Suprapubic skin (tissue), 4 donors: Measurements from ENCODE around the gene RTN4R. TPM values are rescaled to one million over a fixed set of nuclear protein-coding genes. Genes with fewer than 3 reads are reported as not detected.

Experiments
- DNase-seq, 2 donors: peaks; one replicate each; pipeline ENCODE4 v3.0.0-alpha.2; 2019; ENCODE audit warnings: low spot score in 2 of 2
- H3K27ac ChIP-seq: fragments of 200-600 bp; sonication (generic); one replicate; pipeline ENCODE4 v1.5.1; 2019
- H3K27me3 ChIP-seq: fragments of 200-600 bp; sonication (generic); one replicate; pipeline ENCODE4 v1.5.1; 2019
- H3K36me3 ChIP-seq: fragments of 200-600 bp; sonication (generic); one replicate; pipeline ENCODE4 v1.5.1; 2019
- H3K4me1 ChIP-seq: fragments of 200-600 bp; sonication (generic); one replicate; pipeline ENCODE4 v1.5.1; 2019
- H3K4me3 ChIP-seq: fragments of 200-600 bp; sonication (generic); one replicate; pipeline ENCODE4 v1.5.1; 2019; ENCODE audit warnings: mild to moderate bottlenecking
- H3K9me3 ChIP-seq: fragments of 200-600 bp; sonication (generic); one replicate; pipeline ENCODE4 v1.5.1; 2019
- EP300 ChIP-seq: sonication (generic); formaldehyde crosslinking; IDR thresholded peaks from one replicate; pipeline ENCODE4 v1.6.1; 2017; ENCODE audit warnings: antibody characterized with exemption
- POLR2A ChIP-seq, 2 donors: fragments of 450-650 bp; IDR thresholded peaks; one replicate each; pipeline ENCODE4 v1.6.1; 2017; ENCODE audit warnings: antibody characterized with exemption in 2 of 2, mild to moderate bottlenecking in 2 of 2, moderate library complexity in 2 of 2
- POLR2AphosphoS5 ChIP-seq, 3 donors: sonication (generic); formaldehyde crosslinking; IDR thresholded peaks; one replicate each; pipeline ENCODE4 v1.6.1; 2017; ENCODE audit warnings: antibody characterized with exemption in 3 of 3
- WGBS: methylation state at CpG from one replicate; pipeline ENCODE4 v1.1.5; 2018; 5-methylcytosine and 5-hydroxymethylcytosine counted together
- total RNA-seq, 4 donors: library from RNA; depleted of rRNA; stranded (reverse); fragments of >200 nt; gene quantifications; one replicate each; pipeline ENCODE4 v1.1.0, GENCODE V29; 2016
- TF ChIP-seq, protein P1 (sequence below), 2 donors: fragments of 200-600 bp in 1 of 2; fragments of 450-650 bp in 1 of 2; sonication (generic) in 1 of 2; IDR thresholded peaks; one replicate each; pipeline ENCODE4 v1.5.1; 2016 to 2019; ENCODE audit warnings: antibody characterized with exemption in 2 of 2, mild to moderate bottlenecking in 1 of 2, moderate library complexity in 1 of 2

Gene RTN4R
- total RNA-seq, 4 donors from 2014 or later: 5.0 to 12.2 (median 9.2) TPM

DNA sequence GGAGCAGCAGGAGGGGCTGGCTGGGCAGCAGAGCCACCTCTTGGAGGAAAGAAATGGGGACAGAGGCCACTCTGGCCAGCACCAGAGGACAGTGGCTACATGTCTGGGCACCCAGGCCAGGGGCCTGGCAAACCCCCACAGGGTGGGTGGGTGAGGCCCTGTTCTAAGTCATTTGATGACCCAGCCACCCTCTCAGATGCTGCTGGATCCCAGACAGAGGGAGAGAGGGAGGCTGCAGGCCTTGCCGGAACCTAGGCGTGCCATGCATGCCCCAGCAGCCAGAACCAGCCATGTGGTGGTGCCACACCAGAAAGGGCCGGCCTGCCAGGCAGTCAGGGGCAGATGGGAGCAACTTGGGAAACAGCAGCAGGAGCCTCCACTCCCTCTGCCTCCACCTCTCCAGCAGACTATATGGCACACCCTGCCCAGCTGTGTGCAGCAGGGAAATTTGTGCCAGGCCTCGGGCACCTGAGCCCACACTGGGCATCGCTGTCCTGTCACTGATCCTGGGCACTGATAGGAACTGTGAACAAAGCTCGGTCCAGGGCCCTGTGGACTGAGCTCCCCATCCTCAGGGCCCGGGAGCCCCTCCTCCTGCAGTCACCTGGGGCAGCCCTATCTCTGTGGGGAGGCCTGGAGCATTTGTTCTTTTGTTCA lies 45.2 kb downstream of the RTN4R start:
- DNase-seq: no peak
- Histone ChIP-seq H3K27ac (no peak overlapping the region), H3K4me1 (no peaks in the 10 kb centered on the region), H3K9me3 (no peaks in the 10 kb centered on the region), H3K27me3 (peaks cover 16% of the 10 kb centered on the region), H3K36me3 (no peaks in the 10 kb centered on the region), H3K4me3 (no peak overlapping the region)
- no peak for TF ChIP-seq POLR2AphosphoS5 (IDR thresholded peaks at IDR 0.05)
- TF ChIP-seq EP300: no peak
- TF ChIP-seq POLR2A (IDR thresholded peaks at IDR 0.05): no peak
- TF ChIP-seq, protein P1, sequence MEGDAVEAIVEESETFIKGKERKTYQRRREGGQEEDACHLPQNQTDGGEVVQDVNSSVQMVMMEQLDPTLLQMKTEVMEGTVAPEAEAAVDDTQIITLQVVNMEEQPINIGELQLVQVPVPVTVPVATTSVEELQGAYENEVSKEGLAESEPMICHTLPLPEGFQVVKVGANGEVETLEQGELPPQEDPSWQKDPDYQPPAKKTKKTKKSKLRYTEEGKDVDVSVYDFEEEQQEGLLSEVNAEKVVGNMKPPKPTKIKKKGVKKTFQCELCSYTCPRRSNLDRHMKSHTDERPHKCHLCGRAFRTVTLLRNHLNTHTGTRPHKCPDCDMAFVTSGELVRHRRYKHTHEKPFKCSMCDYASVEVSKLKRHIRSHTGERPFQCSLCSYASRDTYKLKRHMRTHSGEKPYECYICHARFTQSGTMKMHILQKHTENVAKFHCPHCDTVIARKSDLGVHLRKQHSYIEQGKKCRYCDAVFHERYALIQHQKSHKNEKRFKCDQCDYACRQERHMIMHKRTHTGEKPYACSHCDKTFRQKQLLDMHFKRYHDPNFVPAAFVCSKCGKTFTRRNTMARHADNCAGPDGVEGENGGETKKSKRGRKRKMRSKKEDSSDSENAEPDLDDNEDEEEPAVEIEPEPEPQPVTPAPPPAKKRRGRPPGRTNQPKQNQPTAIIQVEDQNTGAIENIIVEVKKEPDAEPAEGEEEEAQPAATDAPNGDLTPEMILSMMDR (IDR thresholded peaks at IDR 0.05): no peak
- no CpG with 5 or more reads among the region's 7 CpGs for WGBS

DNA sequence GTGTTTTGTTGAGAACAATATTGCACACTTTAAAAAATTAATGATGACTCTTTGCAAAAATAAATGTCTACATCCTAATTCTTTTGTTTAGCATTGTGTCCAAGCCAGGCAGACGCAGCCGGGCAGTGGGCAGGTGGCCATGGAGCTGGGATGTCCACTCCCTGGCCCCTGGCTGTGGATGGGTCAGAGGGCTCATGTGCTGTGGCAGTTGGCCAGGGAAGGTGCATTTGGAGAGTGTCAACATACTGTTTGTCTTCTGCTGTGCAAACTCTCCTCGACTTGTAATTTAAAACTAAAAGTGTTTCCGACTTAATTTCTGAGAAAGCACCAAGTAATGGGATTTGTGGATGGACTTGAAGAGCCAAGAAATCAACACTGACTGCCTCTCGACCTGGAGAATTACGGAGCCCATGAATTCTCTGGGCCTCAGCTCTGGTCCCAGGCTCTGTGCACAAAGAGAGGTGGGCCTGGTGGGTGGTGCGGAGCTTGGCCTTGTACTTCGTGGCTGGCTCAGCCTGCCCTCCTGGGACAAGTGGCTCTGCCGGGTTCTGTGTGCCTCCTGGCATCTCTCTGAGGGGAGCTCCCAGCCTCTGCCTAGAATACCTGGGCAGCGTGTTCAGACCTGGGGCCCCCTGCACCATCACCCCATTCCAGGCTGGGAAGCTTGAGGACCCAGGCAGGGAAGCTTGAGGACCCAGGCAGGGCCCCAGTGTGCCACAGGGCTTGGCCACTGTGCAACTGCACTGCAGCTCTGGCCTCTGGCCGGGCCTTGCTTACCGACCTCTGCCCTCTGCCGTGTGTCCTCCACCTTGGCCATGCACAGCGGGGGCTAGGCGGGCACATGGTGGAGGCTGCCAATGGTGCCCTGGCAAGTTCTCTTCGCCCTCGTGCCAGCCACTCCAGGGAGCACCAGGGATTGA lies 46.4 kb downstream of the RTN4R start:
- H3K9me3 ChIP-seq: no peaks in the 10 kb centered on the region
- no peak overlapping the region for H3K27ac ChIP-seq
- no peaks in the 10 kb centered on the region for H3K4me1 ChIP-seq
- no peak overlapping the region for H3K4me3 ChIP-seq
- no peak for DNase-seq
- peaks cover 24% of the 10 kb centered on the region for H3K27me3 ChIP-seq
- 56% methylated on average over 11 of the region's 17 CpGs for WGBS
- TF ChIP-seq, protein P1 (IDR thresholded peaks at IDR 0.05): no peak
- TF ChIP-seq POLR2A (IDR thresholded peaks at IDR 0.05) (no peak), EP300 (no peak), POLR2AphosphoS5 (IDR thresholded peaks at IDR 0.05) (no peak)
- H3K36me3 ChIP-seq: no peaks in the 10 kb centered on the region

DNA sequence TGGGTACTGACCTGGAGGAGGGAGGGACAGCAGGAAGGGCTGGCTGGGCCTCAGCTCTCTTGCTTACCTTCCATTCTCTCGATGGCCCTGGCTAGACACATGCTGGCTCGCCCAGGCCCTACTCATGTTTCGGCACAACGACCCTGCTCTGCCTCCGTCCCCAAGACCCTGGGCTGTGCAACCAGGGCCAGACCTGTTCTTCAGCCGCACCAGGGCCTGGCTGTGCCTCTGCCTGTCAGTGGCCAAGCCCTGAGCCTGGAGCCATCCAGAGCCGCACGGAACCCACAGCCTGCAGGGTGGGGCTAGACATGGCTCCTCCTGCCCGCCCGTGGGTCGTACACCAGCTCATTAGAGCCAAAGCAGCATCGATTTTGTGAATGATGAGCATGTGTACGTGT lies 47.5 kb downstream of the RTN4R start:
- H3K36me3 ChIP-seq: no peaks in the 10 kb centered on the region
- H3K9me3 ChIP-seq: no peaks in the 10 kb centered on the region
- no peak overlapping the region for H3K4me3 ChIP-seq
- no peak for DNase-seq
- 69% methylated on average over 13 of the region's 13 CpGs for WGBS
- TF ChIP-seq POLR2AphosphoS5 (IDR thresholded peaks at IDR 0.05) (no peak), POLR2A (IDR thresholded peaks at IDR 0.05) (no peak), EP300 (no peak)
- TF ChIP-seq, protein P1 (IDR thresholded peaks at IDR 0.05): no peak
- no peak overlapping the region for H3K27ac ChIP-seq
- H3K27me3 ChIP-seq: peaks cover 24% of the 10 kb centered on the region
- no peaks in the 10 kb centered on the region for H3K4me1 ChIP-seq

DNA sequence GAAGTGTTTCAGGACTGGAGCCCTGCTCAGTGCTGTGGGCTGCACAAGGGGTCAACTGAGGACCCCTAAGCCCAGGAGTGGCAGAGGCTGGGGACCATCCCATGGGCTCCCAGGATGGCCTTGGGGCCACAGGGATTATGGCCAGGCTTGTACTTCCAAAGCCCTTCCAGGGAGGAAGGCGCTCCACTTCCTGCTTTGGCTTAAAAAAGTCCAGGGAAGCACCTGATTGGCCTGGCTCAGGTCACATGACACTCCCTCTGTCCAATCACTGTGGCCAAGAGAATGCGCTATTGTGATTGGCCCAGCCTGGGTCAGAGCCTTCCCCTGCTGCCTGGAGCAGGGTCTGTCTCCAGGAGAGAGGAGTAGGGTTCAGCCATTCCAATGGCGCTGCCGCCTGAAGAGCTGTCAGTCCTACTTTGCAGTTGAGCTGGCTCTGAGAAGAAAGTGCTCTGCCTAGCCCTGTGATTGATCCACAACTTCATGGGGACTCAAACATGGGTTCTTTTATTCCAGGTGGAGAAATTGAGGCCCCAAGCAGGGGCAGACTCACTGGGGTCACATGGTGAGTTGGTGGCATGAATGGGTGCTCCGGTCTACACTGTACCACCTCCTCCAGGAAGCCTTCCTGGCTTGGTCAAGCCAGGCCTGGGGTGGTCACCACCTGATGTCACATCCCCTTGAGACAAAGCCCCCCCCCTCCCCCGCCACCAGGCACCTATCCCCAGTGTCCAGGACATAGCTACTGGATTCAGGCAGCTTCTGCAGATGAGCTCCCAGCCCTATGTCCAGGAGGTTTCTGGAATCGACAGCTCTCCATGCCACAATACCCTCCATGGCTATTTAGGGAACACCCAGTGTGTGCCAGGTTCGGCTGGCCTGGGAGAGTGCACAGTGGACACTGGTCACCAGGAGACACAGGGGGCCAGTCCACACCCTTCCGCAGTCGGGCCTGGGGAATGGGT lies 48.2 kb downstream of the RTN4R start:
- no peaks in the 10 kb centered on the region for H3K9me3 ChIP-seq
- WGBS: 94% methylated on average over 5 of the region's 10 CpGs
- no peaks in the 10 kb centered on the region for H3K36me3 ChIP-seq
- H3K27me3 ChIP-seq: peaks cover 24% of the 10 kb centered on the region
- no peaks in the 10 kb centered on the region for H3K4me1 ChIP-seq
- no peak overlapping the region for H3K4me3 ChIP-seq
- TF ChIP-seq EP300 (no peak), POLR2A (IDR thresholded peaks at IDR 0.05) (no peak), POLR2AphosphoS5 (IDR thresholded peaks at IDR 0.05) (no peak)
- TF ChIP-seq, protein P1 (IDR thresholded peaks at IDR 0.05): no peak
- no peak overlapping the region for H3K27ac ChIP-seq
- DNase-seq: no peak
